Ishikawa (cell line): ENCODE measurements around the gene SUMO4.
A peak's percentile ranks its signal among the peaks of the same experiment; 100 is the strongest.

Experiments used
- CEBPB ChIP-seq: IDR thresholded peaks from 2 replicates; pipeline ENCODE4 v1.6.1; 2012
- CREB1 ChIP-seq: IDR thresholded peaks from 2 replicates; pipeline ENCODE4 v1.6.1; 2012; ENCODE audit warnings: low read depth
- EGR1 ChIP-seq: IDR thresholded peaks from 2 replicates; pipeline ENCODE4 v1.6.1; 2012
- EP300 ChIP-seq: IDR thresholded peaks from 2 replicates; pipeline ENCODE4 v1.6.1; 2012; ENCODE audit warnings: borderline replicate concordance
- FOXM1 ChIP-seq: IDR thresholded peaks from 2 replicates; pipeline ENCODE4 v1.6.1; 2012; ENCODE audit warnings: low read depth, borderline replicate concordance
- NFIC ChIP-seq: IDR thresholded peaks from 2 replicates; pipeline ENCODE4 v1.6.1; 2012
- RAD21 ChIP-seq: IDR thresholded peaks from 2 replicates; pipeline ENCODE4 v1.6.1; 2012; ENCODE audit warnings: low read depth
- REST ChIP-seq: IDR thresholded peaks from 2 replicates; pipeline ENCODE4 v1.6.1; 2012; ENCODE audit warnings: low read depth, mild to moderate bottlenecking
- TAF1 ChIP-seq: IDR thresholded peaks from 2 replicates; pipeline ENCODE4 v1.6.1; 2012; ENCODE audit warnings: low read depth, mild to moderate bottlenecking
- TCF12 ChIP-seq: IDR thresholded peaks from 2 replicates; pipeline ENCODE4 v1.6.1; 2012; ENCODE audit warnings: low read depth
- TEAD4 ChIP-seq: IDR thresholded peaks from 2 replicates; pipeline ENCODE4 v1.6.1; 2012
- YY1 ChIP-seq: IDR thresholded peaks from 2 replicates; pipeline ENCODE4 v1.6.1; 2012; ENCODE audit warnings: low read depth
- ZBTB7A ChIP-seq: IDR thresholded peaks from 2 replicates; pipeline ENCODE4 v1.6.1; 2012; ENCODE audit warnings: low read depth
- TF ChIP-seq, protein P1 (sequence below): IDR thresholded peaks from 2 replicates; pipeline ENCODE4 v1.6.1; 2012
- TF ChIP-seq, protein P2 (sequence below): IDR thresholded peaks from 2 replicates; pipeline ENCODE4 v1.6.1; 2012

Gene SUMO4

DNA sequence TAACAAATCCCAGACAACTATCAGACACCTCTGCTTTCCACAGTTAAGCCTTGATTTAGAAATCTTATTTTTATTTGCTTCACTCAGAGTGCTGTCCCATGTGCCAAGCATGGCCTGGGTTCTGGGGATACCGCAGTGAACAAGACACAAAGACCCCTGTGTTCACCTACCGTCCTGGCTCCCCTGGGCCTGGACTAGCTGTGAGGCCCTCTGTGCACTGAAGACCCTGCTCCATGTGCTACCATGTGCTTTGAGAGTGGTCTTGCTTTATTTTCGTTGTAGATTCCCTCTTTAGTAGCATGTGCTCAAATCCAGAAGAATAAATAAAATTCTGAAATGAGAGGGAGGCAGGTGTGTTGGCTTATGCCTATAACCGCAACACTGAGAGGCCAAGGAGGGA is 22.5 kb downstream of the SUMO4 start:
- no peak for TF ChIP-seq EP300
- TF ChIP-seq RAD21: no peak
- TF ChIP-seq REST: no peak
- TF ChIP-seq NFIC: no peak
- no peak for TF ChIP-seq YY1
- TF ChIP-seq TCF12: no peak
- TF ChIP-seq, protein P1, sequence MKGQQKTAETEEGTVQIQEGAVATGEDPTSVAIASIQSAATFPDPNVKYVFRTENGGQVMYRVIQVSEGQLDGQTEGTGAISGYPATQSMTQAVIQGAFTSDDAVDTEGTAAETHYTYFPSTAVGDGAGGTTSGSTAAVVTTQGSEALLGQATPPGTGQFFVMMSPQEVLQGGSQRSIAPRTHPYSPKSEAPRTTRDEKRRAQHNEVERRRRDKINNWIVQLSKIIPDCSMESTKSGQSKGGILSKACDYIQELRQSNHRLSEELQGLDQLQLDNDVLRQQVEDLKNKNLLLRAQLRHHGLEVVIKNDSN: no peak
- no peak for TF ChIP-seq CREB1
- TF ChIP-seq, protein P2, sequence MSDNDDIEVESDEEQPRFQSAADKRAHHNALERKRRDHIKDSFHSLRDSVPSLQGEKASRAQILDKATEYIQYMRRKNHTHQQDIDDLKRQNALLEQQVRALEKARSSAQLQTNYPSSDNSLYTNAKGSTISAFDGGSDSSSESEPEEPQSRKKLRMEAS: no peak
- no peak for TF ChIP-seq CEBPB

DNA sequence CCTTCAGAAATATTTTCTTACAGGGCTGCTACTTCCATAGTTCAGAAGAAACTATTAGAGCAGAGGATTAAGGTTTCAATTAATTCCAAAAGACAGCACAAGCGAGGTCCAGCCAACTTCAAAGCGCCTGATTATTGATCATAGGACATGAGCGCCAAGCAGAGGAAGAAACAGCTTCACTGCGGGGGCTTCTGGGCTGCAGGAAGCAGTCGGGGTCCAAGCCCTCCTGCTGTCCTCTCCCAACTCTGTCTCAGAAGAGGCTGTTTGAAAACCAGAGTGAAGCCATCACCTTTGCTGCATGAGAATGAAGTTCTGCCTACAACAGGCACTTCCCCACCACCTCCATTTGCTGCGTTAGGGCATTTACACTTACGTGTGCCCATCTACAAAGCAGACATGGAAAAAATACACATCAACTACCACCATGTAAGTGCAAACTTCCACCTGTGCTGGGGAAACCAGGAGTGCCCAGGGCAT is 23.9 kb downstream of the SUMO4 start:
- TF ChIP-seq ZBTB7A (no peak), NFIC (no peak), TEAD4 (no peak), RAD21 (no peak)

GRCh38 chr6:149425224-149425623 is 25.2 kb downstream of the SUMO4 start:
- TF ChIP-seq RAD21 (no peak), FOXM1 (no peak), EGR1 (no peak), EP300 (no peak), NFIC (no peak), TAF1 (no peak), ZBTB7A (no peak), CEBPB (no peak), TEAD4 (no peak), TCF12 (no peak)
- TF ChIP-seq, protein P1: no peak
- TF ChIP-seq, protein P2: no peak

DNA sequence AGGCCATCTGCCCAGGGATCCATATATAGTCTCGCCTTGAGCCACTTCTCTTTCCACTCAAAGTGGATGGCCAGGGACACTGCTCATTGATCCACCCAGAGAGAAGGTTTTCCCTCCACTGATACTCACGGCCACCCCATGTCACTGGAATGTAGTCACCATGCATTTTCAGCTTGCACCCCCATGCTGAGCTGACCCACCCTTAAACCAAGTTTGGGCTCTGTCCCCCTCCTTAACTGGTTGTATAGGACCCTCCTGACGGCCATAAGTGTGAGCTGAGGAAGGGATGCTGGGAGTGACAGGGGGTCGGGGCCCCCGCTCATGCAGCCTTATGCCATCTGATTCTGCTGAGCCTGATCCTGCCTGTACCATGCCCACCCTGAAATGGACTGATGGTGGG is 25.7 kb downstream of the SUMO4 start:
- TF ChIP-seq, protein P2: no peak
- TF ChIP-seq CREB1 (no peak), NFIC (no peak)

GRCh38 chr6:149428606-149429005 is 28.5 kb downstream of the SUMO4 start:
- no peak for TF ChIP-seq TAF1
- TF ChIP-seq FOXM1: no peak
- TF ChIP-seq RAD21: no peak
- TF ChIP-seq CEBPB: no peak
- TF ChIP-seq TCF12: no peak
- no peak for TF ChIP-seq ZBTB7A
- TF ChIP-seq YY1: no peak
- no peak for TF ChIP-seq TEAD4
- no peak for TF ChIP-seq CREB1

GRCh38 chr6:149429427-149430360 is 29.6 kb downstream of the SUMO4 start:
- TF ChIP-seq EGR1 (no peak), CEBPB (no peak), TCF12 (no peak), TEAD4 (no peak), CREB1 (no peak), ZBTB7A (no peak), TAF1 (no peak)

DNA sequence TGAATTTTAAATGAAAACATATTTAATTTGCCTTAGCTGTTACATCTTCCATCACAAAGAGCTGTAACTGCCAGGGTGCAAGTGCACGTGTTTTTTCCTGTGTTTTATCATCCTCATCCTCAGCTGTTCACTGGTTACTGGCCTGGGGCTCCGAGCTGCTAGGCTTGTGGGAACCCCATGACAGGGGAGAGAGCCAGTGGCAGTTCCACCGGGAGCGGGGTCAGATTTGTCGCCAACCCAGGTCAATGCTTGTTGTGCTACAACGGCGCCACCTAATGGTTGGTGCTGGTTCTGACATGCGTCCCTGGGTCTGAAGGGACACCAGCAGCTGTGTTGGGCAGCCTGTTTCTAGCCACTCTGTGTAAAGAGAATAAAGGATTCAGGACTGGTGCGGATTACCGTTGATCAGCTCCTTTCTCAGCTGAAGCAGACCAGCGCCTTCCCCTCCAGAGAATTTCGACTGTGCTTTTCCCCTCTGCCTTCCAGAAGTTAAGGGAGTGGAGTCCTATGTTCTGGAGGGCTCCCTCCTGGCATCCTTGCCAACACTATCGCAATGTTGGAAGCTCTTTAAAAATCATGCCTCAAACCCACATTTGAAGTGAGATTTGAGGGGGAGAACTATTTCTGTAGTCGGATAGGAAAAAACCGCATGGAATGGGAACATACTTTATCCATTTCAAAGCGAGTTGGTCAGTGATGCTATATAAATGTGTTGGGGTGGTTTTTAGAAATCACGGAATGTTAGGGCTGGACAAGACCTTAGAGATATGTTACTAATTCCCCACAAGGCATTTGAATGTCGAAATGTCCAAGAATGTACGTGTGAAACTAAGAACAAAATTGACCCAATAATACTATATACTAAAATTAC is 32.1 kb downstream of the SUMO4 start:
- peak; percentile 99 for TF ChIP-seq RAD21
- TF ChIP-seq TEAD4: no peak
- no peak for TF ChIP-seq NFIC
- TF ChIP-seq CEBPB: no peak
- TF ChIP-seq CREB1: no peak
- no peak for TF ChIP-seq TAF1
